Upper lobe of left lung (tissue), 4 donors: ENCODE data around the gene RGS7.

Source experiments
- CTCF ChIP-seq, 6 experiments: fragments of 450-650 bp in 4 of 6; fragments of 200-600 bp in 2 of 6; sonication (generic) in 2 of 6; IDR thresholded peaks; one replicate each; pipeline ENCODE4 v1.5.1; 2016 to 2019; ENCODE audit warnings: antibody characterized with exemption in 6 of 6
- EP300 ChIP-seq, 4 donors: sonication (generic); formaldehyde crosslinking; IDR thresholded peaks; one replicate each; pipeline ENCODE4 v1.5.1; 2017; ENCODE audit warnings: antibody characterized with exemption in 4 of 4, control low read depth in 2 of 4
- POLR2A ChIP-seq, 4 donors: fragments of 450-650 bp; IDR thresholded peaks; one replicate each; pipeline ENCODE4 v1.5.1; 2016 to 2017; ENCODE audit warnings: antibody characterized with exemption in 4 of 4, mild to moderate bottlenecking in 2 of 4

- TF ChIP-seq CTCF (IDR thresholded peaks at IDR 0.05) (no peak), POLR2A (IDR thresholded peaks at IDR 0.05) (no peak), EP300 (IDR thresholded peaks at IDR 0.05) (no peak)
Measured at GRCh38 chr1:241274693-241275092, 82.3 kb downstream of the RGS7 start.
